Stimulated activated CD4-positive, alpha-beta T cell treated with anti-CD3 and anti-CD28 coated beads, Interleukin-2, amount 100 ng/mL, for 24 hours (primary cell): ENCODE results near the gene HNRNPA2B1.

Experiments used
- DNase-seq, 2 donors: peaks; one replicate each; pipeline ENCODE4 v3.0.0-alpha.2; 2020

The HNRNPA2B1 gene

DNA sequence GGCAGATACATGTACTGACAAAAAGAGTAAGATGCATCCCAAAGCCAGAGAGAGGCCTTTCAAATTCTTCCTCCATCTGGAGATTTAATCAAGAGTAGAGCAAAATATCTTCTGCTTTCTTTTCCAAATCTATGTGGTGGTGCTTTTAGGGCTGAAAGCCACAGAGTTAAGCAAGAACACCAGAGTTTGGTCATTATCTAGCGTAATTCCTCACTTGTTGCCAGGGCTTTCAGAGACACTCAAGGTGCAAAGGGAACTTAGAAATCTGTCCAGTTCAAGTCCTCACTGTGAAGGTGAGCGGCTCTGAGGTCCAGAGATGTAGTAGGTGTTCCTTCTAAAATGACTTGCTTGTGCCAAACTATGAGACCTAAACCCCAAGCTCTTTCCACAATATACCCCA is 59.5 kb downstream of the HNRNPA2B1 start:
- no peak for DNase-seq

DNA sequence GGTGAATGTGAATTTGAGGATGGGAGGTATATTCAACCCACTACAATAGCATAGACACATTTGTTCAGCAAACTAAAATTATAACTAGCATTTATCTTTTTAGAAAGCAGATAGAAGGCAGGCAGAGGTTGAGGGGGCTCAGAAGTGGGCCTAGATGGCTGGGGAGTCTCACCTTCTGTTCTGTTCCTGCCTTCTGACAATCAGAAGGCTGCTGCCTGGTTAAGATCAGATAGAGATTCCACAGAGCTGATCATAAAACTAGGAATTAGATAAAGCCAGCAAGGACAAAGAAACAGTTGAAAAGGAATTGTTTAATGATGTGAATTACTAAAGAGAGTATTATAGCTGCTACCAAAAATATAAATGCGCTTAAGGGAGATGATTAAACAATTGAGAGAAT is 60.2 kb downstream of the HNRNPA2B1 start:
- DNase-seq, result no peak
